Astrocyte of the spinal cord (primary cell): ENCODE results near the gene ZNRF2.

ENCODE experiments used
- DNase-seq: peaks from one replicate; pipeline ENCODE4 v3.0.0; 2011; ENCODE audit warnings: low read depth, low spot score
- H3K4me3 ChIP-seq: 2 replicates; pipeline ENCODE4 v1.5.1; 2011; ENCODE audit warnings: low read depth, mild to moderate bottlenecking, low read length, moderate library complexity
- in situ Hi-C: cut with HindIII; loops from 2 replicates; pipeline ENCODE4 v1.10.0; 2017; ENCODE audit warnings: low sequenced_read_pairs
- TF ChIP-seq, protein P1 (sequence below): IDR thresholded peaks from 2 replicates; pipeline ENCODE4 v1.5.1; 2012; ENCODE audit warnings: low read depth, mild to moderate bottlenecking, low read length, inconsistent platforms

ZNRF2 gene

DNA sequence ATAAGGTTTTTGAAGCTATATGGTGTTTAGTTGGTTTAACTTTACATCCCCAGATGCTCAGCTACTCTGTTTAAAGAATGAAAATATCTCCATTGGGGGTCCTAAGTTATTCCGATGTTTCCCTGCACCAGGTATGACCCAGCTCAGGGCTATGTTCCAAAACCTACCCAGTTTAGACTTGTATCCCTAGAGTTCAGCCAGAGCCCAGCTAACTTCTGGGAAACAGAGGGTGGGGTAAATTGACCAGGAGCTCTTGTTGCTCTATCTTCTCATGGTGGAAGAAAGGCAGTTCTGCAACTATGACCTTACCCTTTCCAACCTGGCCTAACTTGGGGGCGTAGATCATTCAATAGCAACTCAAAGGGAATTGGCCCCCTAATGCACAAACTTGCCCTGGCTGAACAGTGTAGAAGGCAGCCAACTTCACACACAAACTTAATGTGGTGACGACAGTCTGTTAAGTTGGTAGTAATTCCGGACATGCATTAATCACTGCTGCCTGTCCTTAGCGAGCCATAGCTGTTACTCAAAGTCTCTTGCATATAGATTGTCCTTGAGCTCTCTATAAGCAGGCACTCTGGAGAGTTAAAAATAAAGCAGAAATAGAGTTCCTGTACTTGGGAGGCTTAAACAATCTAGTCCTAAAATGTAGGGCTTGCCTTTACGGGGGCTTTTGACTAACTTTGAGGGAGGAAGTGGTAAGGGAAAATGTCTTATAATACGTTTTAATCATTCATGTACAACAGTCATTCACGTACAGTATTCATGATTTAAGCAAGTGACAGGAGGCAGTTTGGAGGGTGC is 5.3 kb upstream of the ZNRF2 start:
- no peak overlapping the region for H3K4me3 ChIP-seq
- in situ Hi-C loops, result no loop called here
- DNase-seq, result no peak
- TF ChIP-seq, protein P1, sequence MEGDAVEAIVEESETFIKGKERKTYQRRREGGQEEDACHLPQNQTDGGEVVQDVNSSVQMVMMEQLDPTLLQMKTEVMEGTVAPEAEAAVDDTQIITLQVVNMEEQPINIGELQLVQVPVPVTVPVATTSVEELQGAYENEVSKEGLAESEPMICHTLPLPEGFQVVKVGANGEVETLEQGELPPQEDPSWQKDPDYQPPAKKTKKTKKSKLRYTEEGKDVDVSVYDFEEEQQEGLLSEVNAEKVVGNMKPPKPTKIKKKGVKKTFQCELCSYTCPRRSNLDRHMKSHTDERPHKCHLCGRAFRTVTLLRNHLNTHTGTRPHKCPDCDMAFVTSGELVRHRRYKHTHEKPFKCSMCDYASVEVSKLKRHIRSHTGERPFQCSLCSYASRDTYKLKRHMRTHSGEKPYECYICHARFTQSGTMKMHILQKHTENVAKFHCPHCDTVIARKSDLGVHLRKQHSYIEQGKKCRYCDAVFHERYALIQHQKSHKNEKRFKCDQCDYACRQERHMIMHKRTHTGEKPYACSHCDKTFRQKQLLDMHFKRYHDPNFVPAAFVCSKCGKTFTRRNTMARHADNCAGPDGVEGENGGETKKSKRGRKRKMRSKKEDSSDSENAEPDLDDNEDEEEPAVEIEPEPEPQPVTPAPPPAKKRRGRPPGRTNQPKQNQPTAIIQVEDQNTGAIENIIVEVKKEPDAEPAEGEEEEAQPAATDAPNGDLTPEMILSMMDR, result no peak

DNA sequence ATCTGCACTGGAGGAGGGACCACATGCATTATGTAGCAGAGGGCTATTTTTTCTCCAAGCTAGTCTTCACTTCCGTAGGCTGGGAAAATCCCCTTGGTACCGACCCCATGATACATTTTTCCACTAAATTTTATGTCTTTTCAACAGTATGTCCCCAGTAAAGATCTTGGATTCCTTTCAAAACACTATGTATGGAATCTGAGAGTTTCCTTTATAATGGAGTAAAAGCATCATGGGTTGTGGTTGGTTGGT is 4.8 kb upstream of the ZNRF2 start:
- no peak for DNase-seq
- TF ChIP-seq, protein P1, result no peak
- in situ Hi-C loops, result no loop called here
- H3K4me3 ChIP-seq, result no peak overlapping the region

DNA sequence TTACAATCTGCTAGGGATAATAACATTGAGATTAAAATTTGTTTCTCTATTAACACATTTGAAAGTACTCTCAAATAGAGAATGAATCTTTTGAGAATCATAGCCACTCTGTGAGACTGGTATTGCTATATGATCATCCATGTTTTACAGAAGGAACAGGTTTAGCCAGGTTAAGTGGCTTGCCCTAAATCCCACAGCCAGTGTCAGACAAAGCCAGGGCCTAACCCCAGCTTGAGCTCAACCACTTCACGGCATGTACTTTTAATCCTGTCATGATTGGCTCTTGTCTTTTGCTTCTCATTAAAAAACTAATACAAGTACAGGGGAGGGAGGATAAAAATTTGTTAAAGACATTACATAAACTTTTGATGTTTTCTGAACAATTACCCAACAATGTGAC is 3.8 kb upstream of the ZNRF2 start:
- TF ChIP-seq, protein P1, result no peak
- H3K4me3 ChIP-seq, result no peak overlapping the region
- DNase-seq, result no peak
- in situ Hi-C loops, result no loop called here

DNA sequence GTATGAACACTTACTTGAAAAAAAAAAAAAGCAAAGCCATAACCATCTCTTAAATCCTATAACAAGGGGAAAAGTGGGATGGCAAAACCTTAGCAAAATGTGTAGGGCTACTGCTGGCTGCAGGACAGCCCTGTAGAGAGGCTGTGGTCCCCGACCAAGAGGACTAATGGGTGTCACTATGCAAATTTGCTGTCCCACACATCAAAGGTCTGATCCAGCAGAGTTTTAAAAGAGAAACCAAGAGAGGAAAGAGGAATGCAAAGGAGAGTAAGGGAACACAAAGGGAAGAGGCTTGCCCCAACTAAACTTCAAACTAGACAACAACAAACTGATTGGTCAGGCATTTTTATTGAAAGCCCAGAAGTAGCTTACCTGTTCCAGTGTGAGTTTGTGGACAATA is 3.1 kb upstream of the ZNRF2 start:
- no peak for DNase-seq
- no peak overlapping the region for H3K4me3 ChIP-seq
- TF ChIP-seq, protein P1, result no peak
- in situ Hi-C loops, result no loop called here

DNA sequence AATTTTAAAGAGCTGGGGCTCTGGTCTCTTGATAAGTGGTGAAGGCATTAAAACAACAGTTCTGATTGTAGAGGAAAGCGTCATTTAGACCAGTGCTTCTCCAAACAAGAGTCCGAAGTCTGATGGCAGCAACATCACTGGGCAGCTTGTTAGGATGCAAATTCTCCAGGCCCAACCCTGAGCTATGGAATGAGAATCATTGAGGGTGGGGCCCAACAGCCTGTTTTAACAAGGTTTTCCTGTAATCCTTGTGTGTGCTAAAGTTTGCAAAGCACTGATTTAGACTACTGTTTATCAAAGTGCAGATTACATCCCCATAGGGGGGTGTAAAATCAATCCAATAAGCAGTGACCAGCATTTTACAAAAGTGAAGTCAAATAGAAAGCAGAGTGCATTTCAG is 2.6 kb upstream of the ZNRF2 start:
- TF ChIP-seq, protein P1, result no peak
- no peak for DNase-seq
- H3K4me3 ChIP-seq, result no peak overlapping the region
- in situ Hi-C loops, result no loop called here

DNA sequence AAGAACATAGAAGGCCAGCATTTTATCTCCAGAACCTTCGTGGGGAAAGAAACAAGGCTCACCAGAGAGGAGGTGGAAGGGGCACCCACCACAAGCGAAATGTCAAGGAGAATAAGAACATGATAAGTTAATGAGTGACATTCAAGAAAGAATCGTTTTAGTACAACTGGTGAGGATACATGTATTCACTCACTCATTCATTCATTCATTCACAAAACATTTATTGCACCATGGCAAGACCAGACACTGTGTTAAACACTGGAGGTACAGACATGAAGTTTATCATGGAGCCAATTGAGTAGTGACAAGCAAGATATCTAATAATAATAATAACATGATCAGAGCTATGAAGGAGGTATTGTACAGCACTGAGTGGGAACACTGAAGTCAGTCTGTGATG is 1.7 kb upstream of the ZNRF2 start:
- H3K4me3 ChIP-seq, result no peak overlapping the region
- no peak for DNase-seq
- in situ Hi-C loops, result no loop called here
- TF ChIP-seq, protein P1, result no peak
